Breast epithelium (tissue), 3 donors: ENCODE data around the gene ACVR2B.

Experiments
- CTCF ChIP-seq, 3 donors: fragments of 450-650 bp; IDR thresholded peaks; one replicate each; pipeline ENCODE4 v1.5.1; 2016 to 2017; ENCODE audit warnings: antibody characterized with exemption in 3 of 3, mild to moderate bottlenecking in 3 of 3, moderate library complexity in 3 of 3
- POLR2A ChIP-seq: fragments of 450-650 bp; IDR thresholded peaks from one replicate; pipeline ENCODE4 v1.6.1; 2016; ENCODE audit warnings: antibody characterized with exemption, mild to moderate bottlenecking, moderate library complexity

DNA sequence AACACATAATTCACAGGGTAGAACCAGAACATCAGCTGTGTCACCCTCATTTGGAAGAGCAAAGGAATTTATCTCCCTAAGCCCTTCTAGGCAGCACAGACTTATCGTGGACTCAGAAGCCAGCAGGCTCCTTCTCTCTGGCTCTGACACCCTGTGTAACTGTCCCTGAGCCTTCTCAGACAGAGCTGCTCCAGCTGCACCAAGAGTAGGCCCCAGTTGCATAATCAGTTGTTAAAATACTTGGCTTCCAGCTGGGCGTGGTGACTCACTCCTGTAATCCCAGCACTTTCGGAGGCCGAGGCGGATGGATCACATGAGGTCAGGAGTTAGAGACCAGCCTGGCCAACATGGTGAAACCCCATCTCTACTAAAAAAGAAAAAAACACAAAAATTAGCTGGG is 49.4 kb upstream of the ACVR2B start:
- TF ChIP-seq CTCF (IDR thresholded peaks at IDR 0.05) (no peak), POLR2A (no peak)
